B cell (primary cell): ENCODE measurements around the gene CETP.

Source experiments
- EZH2 ChIP-seq: IDR thresholded peaks from 2 replicates; pipeline ENCODE4 v1.6.1; 2012; ENCODE audit warnings: borderline replicate concordance, low read depth, mild to moderate bottlenecking, moderate library complexity, low read length; ENCODE audit not compliant: insufficient read depth, poor library complexity, severe bottlenecking
- TF ChIP-seq, protein P1 (sequence below): fragments of 200-600 bp; IDR thresholded peaks from one replicate; pipeline ENCODE4 v1.8.0; 2022; ENCODE audit warnings: antibody characterized with exemption, mild to moderate bottlenecking

- TF ChIP-seq, protein P1, sequence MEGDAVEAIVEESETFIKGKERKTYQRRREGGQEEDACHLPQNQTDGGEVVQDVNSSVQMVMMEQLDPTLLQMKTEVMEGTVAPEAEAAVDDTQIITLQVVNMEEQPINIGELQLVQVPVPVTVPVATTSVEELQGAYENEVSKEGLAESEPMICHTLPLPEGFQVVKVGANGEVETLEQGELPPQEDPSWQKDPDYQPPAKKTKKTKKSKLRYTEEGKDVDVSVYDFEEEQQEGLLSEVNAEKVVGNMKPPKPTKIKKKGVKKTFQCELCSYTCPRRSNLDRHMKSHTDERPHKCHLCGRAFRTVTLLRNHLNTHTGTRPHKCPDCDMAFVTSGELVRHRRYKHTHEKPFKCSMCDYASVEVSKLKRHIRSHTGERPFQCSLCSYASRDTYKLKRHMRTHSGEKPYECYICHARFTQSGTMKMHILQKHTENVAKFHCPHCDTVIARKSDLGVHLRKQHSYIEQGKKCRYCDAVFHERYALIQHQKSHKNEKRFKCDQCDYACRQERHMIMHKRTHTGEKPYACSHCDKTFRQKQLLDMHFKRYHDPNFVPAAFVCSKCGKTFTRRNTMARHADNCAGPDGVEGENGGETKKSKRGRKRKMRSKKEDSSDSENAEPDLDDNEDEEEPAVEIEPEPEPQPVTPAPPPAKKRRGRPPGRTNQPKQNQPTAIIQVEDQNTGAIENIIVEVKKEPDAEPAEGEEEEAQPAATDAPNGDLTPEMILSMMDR, result no peak
- no peak for TF ChIP-seq EZH2
Observed at GRCh38 chr16:56989988-56990387, 28.2 kb downstream of the CETP start.
